ENCODE results near the gene STX1A.

The STX1A gene

DNA sequence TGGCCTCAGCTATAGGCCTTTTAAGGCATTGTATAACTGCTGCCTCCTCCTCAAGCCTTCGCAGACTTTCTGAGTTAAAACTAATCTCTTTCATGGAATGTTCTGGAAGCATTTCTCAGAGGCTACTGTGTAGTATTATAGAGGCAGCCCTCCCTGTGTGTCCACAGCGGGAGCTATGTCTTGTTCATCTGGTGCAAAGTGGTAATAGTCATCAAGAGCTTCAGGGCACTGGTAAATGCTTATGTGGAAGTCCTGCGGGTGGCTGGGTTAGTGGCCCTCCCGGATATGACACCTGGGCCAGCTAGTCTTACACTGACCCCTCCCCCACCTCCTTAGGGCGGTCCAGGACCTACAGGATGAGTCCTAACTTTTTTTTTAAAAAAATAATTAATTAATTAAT, 21.3 kb upstream of the STX1A start:
- Histone ChIP-seq H3K9me3 (ENCODE audit: low read length) (no peaks in the 10 kb centered on the region), H3K4me3 (ENCODE audit: low read length) (no peak overlapping the region), H3K36me3 (ENCODE audit: insufficient read depth, low read length) (peaks cover 10% of the 10 kb centered on the region), H3K4me1 (ENCODE audit: insufficient read depth, low read length) (peaks cover 33% of the 10 kb centered on the region), H2AFZ (ENCODE audit: low read depth, low read length) (no peak overlapping the region), H3K27me3 (ENCODE audit: insufficient read depth, low read length) (no peaks in the 10 kb centered on the region)

DNA sequence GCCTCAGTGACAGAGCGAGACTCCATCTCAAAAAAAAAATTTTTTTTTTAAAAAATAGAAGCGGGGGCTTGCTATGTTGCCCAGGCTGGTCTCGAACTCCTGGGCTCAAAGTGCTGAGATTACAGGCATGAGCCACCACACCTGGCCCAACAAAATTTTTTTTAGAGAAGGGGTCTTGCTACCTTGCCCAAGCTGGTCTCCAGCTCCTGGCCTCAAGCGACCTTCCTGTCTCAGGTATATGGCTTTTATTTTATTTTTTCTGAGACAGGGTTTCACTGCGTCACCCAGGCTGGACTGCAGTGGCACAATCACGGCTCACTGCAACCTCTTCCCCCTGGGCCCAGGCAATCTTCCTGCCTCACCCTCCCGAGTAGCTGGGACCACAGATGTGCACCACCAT, 20.7 kb upstream of the STX1A start:
- Histone ChIP-seq H3K4me1 (ENCODE audit: insufficient read depth, low read length) (peaks cover 33% of the 10 kb centered on the region), H3K4me3 (ENCODE audit: low read length) (no peak overlapping the region), H2AFZ (ENCODE audit: low read depth, low read length) (no peak overlapping the region), H3K27me3 (ENCODE audit: insufficient read depth, low read length) (no peaks in the 10 kb centered on the region), H3K36me3 (ENCODE audit: insufficient read depth, low read length) (peaks cover 10% of the 10 kb centered on the region), H3K9me3 (ENCODE audit: low read length) (no peaks in the 10 kb centered on the region)

- Histone ChIP-seq H3K36me3 (ENCODE audit: insufficient read depth, low read length) (peaks cover 10% of the 10 kb centered on the region), H3K9me3 (ENCODE audit: low read length) (no peaks in the 10 kb centered on the region), H3K27me3 (ENCODE audit: insufficient read depth, low read length) (no peaks in the 10 kb centered on the region), H3K4me3 (ENCODE audit: low read length) (peak overlapping the region; percentile 60), H2AFZ (ENCODE audit: low read depth, low read length) (peak overlapping the region; percentile 75), H3K4me1 (ENCODE audit: insufficient read depth, low read length) (peaks cover 33% of the 10 kb centered on the region)
These were observed 19.9 kb upstream of the STX1A start for GRCh38 chr7:73739387-73739767.

DNA sequence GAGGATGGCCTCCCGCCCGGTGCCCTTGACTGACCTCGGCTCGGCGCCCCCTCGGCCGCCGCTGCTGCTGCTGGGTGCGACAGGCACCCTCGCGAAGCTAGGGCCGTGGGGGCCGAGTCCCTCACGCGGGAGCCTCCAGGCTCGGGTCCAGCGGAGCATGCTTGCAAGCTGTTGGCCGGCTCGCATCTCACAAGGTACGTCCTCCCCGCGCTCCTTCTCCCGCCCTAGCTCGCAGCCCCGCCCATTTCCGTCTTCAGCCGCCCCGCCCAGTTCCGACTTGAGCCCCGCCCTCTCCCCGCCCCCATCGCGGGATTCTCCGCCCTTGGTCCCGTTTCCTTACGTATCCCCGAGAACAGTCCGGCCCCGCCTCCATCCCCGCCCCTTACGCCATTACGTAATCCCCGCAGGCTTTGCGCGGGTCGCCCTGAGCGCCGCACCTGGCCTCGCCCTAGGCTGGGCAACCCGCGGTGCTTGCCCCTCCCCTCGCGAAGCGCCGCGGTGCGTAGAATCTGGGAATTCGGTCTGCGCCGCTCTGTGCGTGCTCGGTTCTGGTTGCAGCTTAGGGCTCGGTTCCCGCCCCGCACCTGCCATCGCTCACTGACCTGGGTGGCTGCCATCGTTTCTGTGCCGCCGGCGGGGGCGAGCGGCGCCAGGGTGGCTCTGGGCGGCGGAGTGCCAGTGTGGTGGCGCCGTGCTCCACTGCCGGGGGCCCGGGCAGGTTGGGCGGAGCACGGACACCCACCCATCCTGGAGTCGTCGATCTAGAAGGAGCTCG, 19.3 kb upstream of the STX1A start, which contains the start of gene ABHD11:
ABHD11 (minus strand) TSS at position 191 of the 775 bp plus-strand sequence; CDS start at position 159, 32 bp downstream.
- Histone ChIP-seq H3K36me3 (ENCODE audit: insufficient read depth, low read length) (peaks cover 10% of the 10 kb centered on the region), H3K27me3 (ENCODE audit: insufficient read depth, low read length) (no peaks in the 10 kb centered on the region), H3K4me1 (ENCODE audit: insufficient read depth, low read length) (peaks cover 33% of the 10 kb centered on the region), H3K9me3 (ENCODE audit: low read length) (no peaks in the 10 kb centered on the region), H3K4me3 (ENCODE audit: low read length) (peak within 1 kb of the TSS; percentile 60), H2AFZ (ENCODE audit: low read depth, low read length) (peak within 1 kb of the TSS; percentile 75)

- Histone ChIP-seq H3K4me1 (ENCODE audit: insufficient read depth, low read length) (peaks cover 28% of the 10 kb centered on the region), H3K9me3 (ENCODE audit: low read length) (no peaks in the 10 kb centered on the region), H3K4me3 (ENCODE audit: low read length) (peak overlapping the region; percentile 60), H3K27me3 (ENCODE audit: insufficient read depth, low read length) (no peaks in the 10 kb centered on the region), H3K36me3 (ENCODE audit: insufficient read depth, low read length) (peaks cover 10% of the 10 kb centered on the region), H2AFZ (ENCODE audit: low read depth, low read length) (peak overlapping the region; percentile 63)
These were observed 18.7 kb upstream of the STX1A start for GRCh38 chr7:73738220-73738611.

- peaks cover 22% of the 10 kb centered on the region for H3K4me1 ChIP-seq (ENCODE audit: insufficient read depth, low read length)
- peak overlapping the region; percentile 60 for H3K4me3 ChIP-seq (ENCODE audit: low read length)
- peaks cover 10% of the 10 kb centered on the region for H3K36me3 ChIP-seq (ENCODE audit: insufficient read depth, low read length)
- no peaks in the 10 kb centered on the region for H3K9me3 ChIP-seq (ENCODE audit: low read length)
- no peak overlapping the region for H2AFZ ChIP-seq (ENCODE audit: low read depth, low read length)
- H3K27me3 ChIP-seq (ENCODE audit: insufficient read depth, low read length), result no peaks in the 10 kb centered on the region
These were observed 18.2 kb upstream of the STX1A start for GRCh38 chr7:73737491-73738219.

GRCh38 chr7:73736885-73737284, 17.4 kb upstream of the STX1A start:
- Histone ChIP-seq H3K36me3 (ENCODE audit: insufficient read depth, low read length) (peaks cover 10% of the 10 kb centered on the region), H3K4me1 (ENCODE audit: insufficient read depth, low read length) (peaks cover 14% of the 10 kb centered on the region), H3K9me3 (ENCODE audit: low read length) (no peaks in the 10 kb centered on the region), H3K27me3 (ENCODE audit: insufficient read depth, low read length) (no peaks in the 10 kb centered on the region), H3K4me3 (ENCODE audit: low read length) (no peak overlapping the region), H2AFZ (ENCODE audit: low read depth, low read length) (no peak overlapping the region)

GRCh38 chr7:73735528-73735905, 16.0 kb upstream of the STX1A start:
- Histone ChIP-seq H2AFZ (ENCODE audit: low read depth, low read length) (no peak overlapping the region), H3K4me3 (ENCODE audit: low read length) (no peak overlapping the region), H3K9me3 (ENCODE audit: low read length) (no peaks in the 10 kb centered on the region), H3K36me3 (ENCODE audit: insufficient read depth, low read length) (peaks cover 10% of the 10 kb centered on the region), H3K4me1 (ENCODE audit: insufficient read depth, low read length) (peaks cover 12% of the 10 kb centered on the region), H3K27me3 (ENCODE audit: insufficient read depth, low read length) (no peaks in the 10 kb centered on the region)

DNA sequence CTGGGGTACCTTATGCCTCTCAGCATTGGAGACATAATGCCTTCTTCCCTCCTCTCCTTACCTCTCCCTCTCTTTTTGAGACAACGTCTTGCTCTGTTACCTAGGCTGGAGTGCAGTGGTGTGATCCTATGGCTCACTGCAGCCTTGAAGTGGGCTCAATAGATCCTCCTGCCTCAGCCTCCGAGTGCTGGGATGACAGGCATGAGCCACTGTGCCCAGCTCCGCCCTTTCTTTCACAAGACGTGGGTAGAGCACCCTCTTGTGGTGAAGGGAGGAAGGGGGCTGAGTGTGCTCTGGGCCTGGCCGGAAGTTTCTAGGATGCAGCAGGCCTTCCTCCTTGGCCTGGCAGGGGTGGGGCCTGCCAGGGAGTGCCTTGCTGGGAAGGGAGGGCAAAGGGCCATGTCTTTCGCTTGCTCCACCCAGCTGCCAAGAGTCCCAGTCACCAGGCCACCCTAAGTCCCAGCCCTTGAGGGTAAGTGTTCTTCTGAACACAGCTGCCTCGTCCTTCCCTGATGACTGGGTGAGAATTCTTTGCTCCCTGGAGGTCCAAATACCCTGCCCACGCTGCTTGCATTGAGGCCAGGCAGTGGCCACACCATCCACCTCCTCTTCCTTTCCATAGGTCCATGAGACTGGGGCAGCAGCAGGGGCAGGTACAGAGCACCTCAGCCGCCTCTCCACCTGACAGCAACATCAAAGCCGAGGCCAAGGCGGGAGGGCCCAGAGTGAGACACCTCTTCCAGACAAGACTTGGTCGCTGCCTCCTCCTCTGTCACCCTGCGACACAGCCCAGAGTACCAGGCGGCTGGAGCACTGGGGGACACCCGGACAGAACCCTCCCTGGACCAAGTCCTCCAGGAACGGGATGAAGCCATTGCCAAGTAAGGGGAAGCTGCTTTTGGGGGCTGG, 15.4 kb upstream of the STX1A start:
- Histone ChIP-seq H3K9me3 (ENCODE audit: low read length) (no peaks in the 10 kb centered on the region), H3K36me3 (ENCODE audit: insufficient read depth, low read length) (peaks cover 10% of the 10 kb centered on the region), H3K4me1 (ENCODE audit: insufficient read depth, low read length) (peaks cover 14% of the 10 kb centered on the region), H3K4me3 (ENCODE audit: low read length) (no peak overlapping the region), H2AFZ (ENCODE audit: low read depth, low read length) (no peak overlapping the region), H3K27me3 (ENCODE audit: insufficient read depth, low read length) (no peaks in the 10 kb centered on the region)

DNA sequence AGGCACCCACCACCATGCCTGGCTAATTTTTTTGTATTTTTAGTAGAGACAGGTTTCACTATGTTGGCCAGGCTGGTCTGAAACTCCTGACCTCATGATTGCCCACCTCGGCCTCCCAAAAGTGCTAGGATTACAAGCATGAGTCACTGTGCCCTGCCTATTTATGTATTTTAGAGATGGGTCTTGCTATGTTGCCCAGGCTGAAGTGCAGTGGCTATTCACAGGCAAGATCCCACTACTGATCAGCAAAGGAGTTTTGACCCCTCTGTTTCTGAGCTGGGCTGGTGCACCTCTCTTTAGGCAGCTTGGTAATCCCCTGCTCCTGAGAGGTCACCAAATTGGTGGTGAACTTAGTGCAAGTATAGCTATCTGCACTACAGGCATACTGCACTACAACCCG, 12.9 kb upstream of the STX1A start:
- no peaks in the 10 kb centered on the region for H3K27me3 ChIP-seq (ENCODE audit: insufficient read depth, low read length)
- peaks cover 10% of the 10 kb centered on the region for H3K36me3 ChIP-seq (ENCODE audit: insufficient read depth, low read length)
- H3K4me3 ChIP-seq (ENCODE audit: low read length), result no peak overlapping the region
- H3K9me3 ChIP-seq (ENCODE audit: low read length), result no peaks in the 10 kb centered on the region
- no peak overlapping the region for H2AFZ ChIP-seq (ENCODE audit: low read depth, low read length)
- H3K4me1 ChIP-seq (ENCODE audit: insufficient read depth, low read length), result peaks cover 3% of the 10 kb centered on the region

DNA sequence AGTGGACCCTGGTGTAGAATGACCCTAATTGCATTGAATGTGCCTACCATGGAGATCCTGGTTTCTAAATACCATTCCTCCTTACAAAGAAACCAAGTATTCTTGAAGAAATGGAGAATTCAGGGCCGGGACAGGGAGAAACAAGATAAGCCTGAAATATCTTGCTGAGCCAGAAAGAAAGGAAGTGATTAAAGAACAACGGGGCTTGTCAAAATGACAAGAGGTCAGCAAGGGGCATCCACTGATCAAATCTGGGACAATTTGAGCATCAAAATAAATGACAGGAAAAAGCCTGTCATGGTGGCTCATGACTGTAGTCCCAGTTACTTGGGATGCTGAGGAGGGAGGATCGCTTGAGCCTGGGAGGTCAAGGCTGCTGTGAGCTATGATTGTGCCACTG, 11.0 kb upstream of the STX1A start:
- Histone ChIP-seq H3K36me3 (ENCODE audit: insufficient read depth, low read length) (no peaks in the 10 kb centered on the region), H3K27me3 (ENCODE audit: insufficient read depth, low read length) (no peaks in the 10 kb centered on the region), H2AFZ (ENCODE audit: low read depth, low read length) (no peak overlapping the region), H3K9me3 (ENCODE audit: low read length) (no peaks in the 10 kb centered on the region), H3K4me1 (ENCODE audit: insufficient read depth, low read length) (peaks cover 3% of the 10 kb centered on the region), H3K4me3 (ENCODE audit: low read length) (no peak overlapping the region)

GRCh38 chr7:73728551-73728950, 9.1 kb upstream of the STX1A start:
- no peaks in the 10 kb centered on the region for H3K27me3 ChIP-seq (ENCODE audit: insufficient read depth, low read length)
- H3K4me1 ChIP-seq (ENCODE audit: insufficient read depth, low read length), result peaks cover 3% of the 10 kb centered on the region
- no peak overlapping the region for H2AFZ ChIP-seq (ENCODE audit: low read depth, low read length)
- H3K4me3 ChIP-seq (ENCODE audit: low read length), result no peak overlapping the region
- H3K36me3 ChIP-seq (ENCODE audit: insufficient read depth, low read length), result no peaks in the 10 kb centered on the region
- no peaks in the 10 kb centered on the region for H3K9me3 ChIP-seq (ENCODE audit: low read length)

- H3K4me1 ChIP-seq (ENCODE audit: insufficient read depth, low read length), result peaks cover 3% of the 10 kb centered on the region
- no peak overlapping the region for H3K4me3 ChIP-seq (ENCODE audit: low read length)
- H2AFZ ChIP-seq (ENCODE audit: low read depth, low read length), result no peak overlapping the region
- no peaks in the 10 kb centered on the region for H3K36me3 ChIP-seq (ENCODE audit: insufficient read depth, low read length)
- no peaks in the 10 kb centered on the region for H3K27me3 ChIP-seq (ENCODE audit: insufficient read depth, low read length)
- no peaks in the 10 kb centered on the region for H3K9me3 ChIP-seq (ENCODE audit: low read length)
These were observed 8.5 kb upstream of the STX1A start for GRCh38 chr7:73727952-73728351.
